Loucy (cell line): ENCODE measurements around the gene C2CD3.
A peak's percentile ranks its signal among the peaks of the same experiment; 100 is the strongest.

ENCODE experiments used
- H2AFZ ChIP-seq: fragments of 200-600 bp; sonication (generic); 2 replicates; pipeline ENCODE4 v1.6.0; 2016; ENCODE audit warnings: antibody characterized with exemption, mild to moderate bottlenecking, low read length, moderate library complexity
- H3F3A ChIP-seq: fragments of 200-600 bp; 2 replicates; pipeline ENCODE4 v1.6.0; 2016; ENCODE audit warnings: antibody characterized with exemption, low read depth, mild to moderate bottlenecking
- H3K27me3 ChIP-seq: fragments of 200-600 bp; sonication (generic); 2 replicates; pipeline ENCODE4 v1.6.1; 2014; ENCODE audit warnings: low read length, mild to moderate bottlenecking; ENCODE audit not compliant: insufficient read depth, poor library complexity, severe bottlenecking
- H3K36me3 ChIP-seq: fragments of 200-600 bp; sonication (generic); 2 replicates; pipeline ENCODE4 v1.6.1; 2016; ENCODE audit warnings: low read length; ENCODE audit not compliant: insufficient read depth
- H3K4me1 ChIP-seq: fragments of 200-600 bp; sonication (generic); 2 replicates; pipeline ENCODE4 v1.5.1; 2014; ENCODE audit warnings: low read length, mild to moderate bottlenecking; ENCODE audit not compliant: insufficient read depth, poor library complexity, severe bottlenecking
- H3K4me2 ChIP-seq: fragments of 200-600 bp; sonication (generic); 2 replicates; pipeline ENCODE4 v1.6.0; 2014; ENCODE audit warnings: antibody characterized with exemption, low read length, low read depth, mild to moderate bottlenecking; ENCODE audit not compliant: poor library complexity, severe bottlenecking
- H3K4me3 ChIP-seq: fragments of 200-600 bp; sonication (generic); 2 replicates; pipeline ENCODE4 v1.5.1; 2014; ENCODE audit warnings: low read length, mild to moderate bottlenecking, mixed read lengths; ENCODE audit not compliant: poor library complexity, severe bottlenecking
- H3K79me2 ChIP-seq: fragments of 200-600 bp; sonication (generic); 2 replicates; pipeline ENCODE4 v1.6.1; 2014; ENCODE audit warnings: low read length; ENCODE audit not compliant: insufficient read depth
- H3K9ac ChIP-seq: fragments of 200-600 bp; sonication (generic); 2 replicates; pipeline ENCODE4 v1.6.0; 2014; ENCODE audit warnings: mild to moderate bottlenecking, low read depth, low read length, moderate library complexity; ENCODE audit not compliant: poor library complexity, severe bottlenecking
- H3K9me2 ChIP-seq: fragments of 200-600 bp; sonication (generic); replicated peaks from 2 replicates; pipeline ENCODE4 v1.6.1; 2016; ENCODE audit warnings: low read depth, low read length, mixed read lengths
- H3K9me3 ChIP-seq: fragments of 200-600 bp; sonication (generic); 2 replicates; pipeline ENCODE4 v1.6.1; 2014; ENCODE audit warnings: mild to moderate bottlenecking, antibody characterized with exemption, low read length, low read depth; ENCODE audit not compliant: insufficient read depth
- H4K20me1 ChIP-seq: fragments of 200-600 bp; sonication (generic); 2 replicates; pipeline ENCODE4 v1.6.0; 2014; ENCODE audit warnings: antibody characterized with exemption, low read length, mild to moderate bottlenecking; ENCODE audit not compliant: insufficient read depth, poor library complexity, severe bottlenecking
- EZH2phosphoT487 ChIP-seq: fragments of 200-600 bp; IDR thresholded peaks from 2 replicates; pipeline ENCODE4 v1.6.1; 2018; ENCODE audit warnings: antibody characterized with exemption, mild to moderate bottlenecking, moderate library complexity, borderline replicate concordance
- TF ChIP-seq, protein P1 (sequence below): fragments of 200-600 bp; sonication (generic); conservative IDR thresholded peaks from 2 replicates; pipeline ENCODE4 v1.5.1; 2014; ENCODE audit warnings: mild to moderate bottlenecking, antibody characterized with exemption, low read length

Gene C2CD3

DNA sequence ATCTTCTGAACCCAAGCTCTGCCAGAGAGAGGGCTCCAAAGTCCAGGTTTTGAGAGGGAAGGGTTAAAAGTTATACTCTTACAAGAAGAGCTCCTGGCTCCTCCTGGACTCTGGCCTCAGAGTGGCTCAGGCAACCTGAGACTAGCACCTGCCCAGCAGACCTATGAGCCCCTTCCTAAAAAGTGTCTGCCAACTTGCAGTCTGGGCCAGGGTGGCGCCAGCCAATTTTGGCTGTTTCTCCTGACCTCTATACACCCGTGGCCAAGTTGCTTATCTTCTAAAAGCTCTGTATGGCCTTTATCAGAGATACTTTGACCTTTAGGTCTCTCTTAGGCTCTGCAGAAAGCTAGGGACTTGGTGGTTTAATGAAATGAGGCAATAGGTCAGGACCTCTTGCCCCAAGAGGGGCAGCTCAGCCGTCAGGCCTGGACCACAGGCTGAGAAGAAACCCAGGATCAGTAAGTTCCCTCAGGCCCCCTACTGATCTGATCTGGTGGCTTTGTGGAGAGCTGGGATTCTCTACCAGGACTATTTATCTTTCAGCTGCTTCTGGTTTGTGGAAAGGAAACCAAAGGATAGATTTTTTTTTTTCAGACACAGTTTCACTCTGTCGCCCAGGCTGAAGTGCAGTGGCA is 151.6 kb downstream of the C2CD3 start:
- Histone ChIP-seq H3K36me3 (0 out of 2 replicates have a peak, but pooled peaks cover 5% of the 10 kb centered on the region), H3F3A (no peaks in the 10 kb centered on the region), H3K4me2 (peak overlapping the region; percentile 18), H2AFZ (no peak overlapping the region), H3K9ac (peak overlapping the region; percentile 0), H3K4me1 (peaks cover 39% of the 10 kb centered on the region), H3K27me3 (no peaks in the 10 kb centered on the region), H3K4me3 (no peak overlapping the region), H4K20me1 (no peaks in the 10 kb centered on the region), H3K9me2 (no peaks in the 10 kb centered on the region), H3K9me3 (no peaks in the 10 kb centered on the region), H3K79me2 (no peaks in the 10 kb centered on the region)
- TF ChIP-seq, protein P1, sequence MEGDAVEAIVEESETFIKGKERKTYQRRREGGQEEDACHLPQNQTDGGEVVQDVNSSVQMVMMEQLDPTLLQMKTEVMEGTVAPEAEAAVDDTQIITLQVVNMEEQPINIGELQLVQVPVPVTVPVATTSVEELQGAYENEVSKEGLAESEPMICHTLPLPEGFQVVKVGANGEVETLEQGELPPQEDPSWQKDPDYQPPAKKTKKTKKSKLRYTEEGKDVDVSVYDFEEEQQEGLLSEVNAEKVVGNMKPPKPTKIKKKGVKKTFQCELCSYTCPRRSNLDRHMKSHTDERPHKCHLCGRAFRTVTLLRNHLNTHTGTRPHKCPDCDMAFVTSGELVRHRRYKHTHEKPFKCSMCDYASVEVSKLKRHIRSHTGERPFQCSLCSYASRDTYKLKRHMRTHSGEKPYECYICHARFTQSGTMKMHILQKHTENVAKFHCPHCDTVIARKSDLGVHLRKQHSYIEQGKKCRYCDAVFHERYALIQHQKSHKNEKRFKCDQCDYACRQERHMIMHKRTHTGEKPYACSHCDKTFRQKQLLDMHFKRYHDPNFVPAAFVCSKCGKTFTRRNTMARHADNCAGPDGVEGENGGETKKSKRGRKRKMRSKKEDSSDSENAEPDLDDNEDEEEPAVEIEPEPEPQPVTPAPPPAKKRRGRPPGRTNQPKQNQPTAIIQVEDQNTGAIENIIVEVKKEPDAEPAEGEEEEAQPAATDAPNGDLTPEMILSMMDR: no peak
- TF ChIP-seq EZH2phosphoT487: no peak

DNA sequence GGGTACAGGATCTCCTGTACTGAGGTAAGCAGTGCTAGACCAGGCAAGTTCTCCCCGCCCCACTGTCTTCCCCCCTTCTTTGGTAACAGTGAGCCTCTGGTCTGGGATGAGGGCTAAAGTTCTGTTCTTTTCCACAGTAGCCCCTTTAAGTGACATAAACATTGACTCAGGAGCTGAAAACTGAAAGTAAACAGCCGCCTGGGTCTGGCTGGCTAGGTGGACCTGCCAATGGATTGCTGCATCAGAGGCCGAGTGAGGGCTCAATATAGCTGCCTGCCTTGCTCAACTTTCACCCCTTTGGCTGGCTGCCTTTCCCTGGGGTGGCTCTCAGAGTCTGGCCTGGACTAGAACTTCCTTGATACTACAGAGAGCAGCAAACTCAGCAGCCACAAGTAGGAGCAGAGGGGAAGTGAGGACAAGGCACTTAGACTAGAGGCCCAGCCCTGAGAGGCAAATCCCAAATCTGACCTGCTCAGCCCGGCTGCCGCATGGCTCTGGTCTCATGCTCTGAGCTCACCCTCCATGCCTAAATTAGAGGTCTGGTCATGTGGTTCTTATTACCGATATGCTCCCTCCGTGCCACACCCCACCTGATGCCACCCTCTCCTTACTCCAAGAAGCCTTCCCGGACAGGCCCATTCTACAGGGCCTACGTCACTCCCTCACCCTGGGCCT is 152.3 kb downstream of the C2CD3 start:
- no peak overlapping the region for H2AFZ ChIP-seq
- no peak overlapping the region for H3K4me3 ChIP-seq

DNA sequence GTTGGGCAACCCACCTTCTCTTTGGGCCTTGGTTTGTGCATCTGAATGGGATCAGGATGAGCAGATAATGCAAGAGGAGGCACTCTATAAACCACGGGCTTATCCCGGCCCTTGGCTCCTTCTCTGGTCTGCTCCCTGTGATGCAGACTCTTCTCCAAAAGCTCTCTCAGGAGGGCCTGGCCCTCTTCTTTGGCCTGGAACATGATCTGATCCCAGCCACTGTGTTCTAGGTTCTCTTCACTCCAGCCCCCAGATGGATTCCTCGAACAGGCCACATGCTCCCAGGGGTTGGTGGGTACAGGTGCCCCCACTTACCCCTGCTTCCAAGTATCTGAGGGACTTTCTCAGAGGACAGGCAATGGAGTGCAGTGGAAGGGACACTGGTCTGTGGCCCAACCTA is 153.2 kb downstream of the C2CD3 start:
- Histone ChIP-seq H3K27me3 (no peaks in the 10 kb centered on the region), H3F3A (no peaks in the 10 kb centered on the region), H3K9me3 (no peaks in the 10 kb centered on the region), H3K4me2 (no peak overlapping the region), H3K36me3 (peaks cover 9% of the 10 kb centered on the region; the same call in 1 of the 2 replicates), H2AFZ (no peak overlapping the region), H3K9ac (no peak overlapping the region), H3K4me1 (peaks cover 45% of the 10 kb centered on the region), H3K9me2 (no peaks in the 10 kb centered on the region), H4K20me1 (no peaks in the 10 kb centered on the region), H3K4me3 (no peak overlapping the region), H3K79me2 (no peaks in the 10 kb centered on the region)
- TF ChIP-seq EZH2phosphoT487: no peak
- TF ChIP-seq, protein P1: no peak

More for the DNA sequence above, 152.3 kb downstream of the C2CD3 start:
- Histone ChIP-seq H3K4me1 (peaks cover 45% of the 10 kb centered on the region), H3F3A (no peaks in the 10 kb centered on the region), H3K9me3 (no peaks in the 10 kb centered on the region), H3K27me3 (no peaks in the 10 kb centered on the region), H4K20me1 (no peaks in the 10 kb centered on the region), H3K4me2 (no peak overlapping the region), H3K36me3 (0 out of 2 replicates have a peak, but pooled peaks cover 5% of the 10 kb centered on the region), H3K9ac (peak overlapping the region; percentile 0), H3K79me2 (no peaks in the 10 kb centered on the region), H3K9me2 (no peaks in the 10 kb centered on the region)
- no peak for TF ChIP-seq EZH2phosphoT487
- TF ChIP-seq, protein P1: no peak
